Stimulated activated CD8-positive, alpha-beta memory T cell treated with anti-CD3 and anti-CD28 coated beads, Interleukin-2, amount 100 ng/mL, for 48 hours (primary cell): ENCODE results near the gene ZBTB20.

ENCODE experiments used
- DNase-seq, 2 donors: peaks; one replicate each; pipeline ENCODE4 v3.0.0-alpha.2; 2020; ENCODE audit warnings: low read depth in 2 of 2

The ZBTB20 gene

GRCh38 chr3:114446600-114446999, 700.5 kb downstream of the ZBTB20 start:
- DNase-seq: no peak

GRCh38 chr3:114445233-114445632, 701.9 kb downstream of the ZBTB20 start:
- no peak for DNase-seq

- no peak for DNase-seq
Observed at GRCh38 chr3:114444216-114444615, 702.9 kb downstream of the ZBTB20 start.

- DNase-seq: no peak
Observed at GRCh38 chr3:114442246-114442645, 704.8 kb downstream of the ZBTB20 start.

GRCh38 chr3:114441386-114441785, 705.7 kb downstream of the ZBTB20 start:
- no peak for DNase-seq

GRCh38 chr3:114440700-114441099, 706.4 kb downstream of the ZBTB20 start:
- DNase-seq: no peak

- DNase-seq: no peak
Observed at GRCh38 chr3:114439284-114439683, 707.8 kb downstream of the ZBTB20 start.

- no peak for DNase-seq
Observed at GRCh38 chr3:114437897-114438296, 709.2 kb downstream of the ZBTB20 start.

- no peak for DNase-seq
Observed at GRCh38 chr3:114436182-114436581, 710.9 kb downstream of the ZBTB20 start.

GRCh38 chr3:114435386-114436115, 711.5 kb downstream of the ZBTB20 start:
- DNase-seq: no peak

- DNase-seq: no peak
Observed at GRCh38 chr3:114432310-114432709, 714.8 kb downstream of the ZBTB20 start.

GRCh38 chr3:114428044-114428595, 719.0 kb downstream of the ZBTB20 start:
- no peak for DNase-seq

GRCh38 chr3:114427285-114428043, 719.6 kb downstream of the ZBTB20 start:
- no peak for DNase-seq

GRCh38 chr3:114424337-114424736, 722.8 kb downstream of the ZBTB20 start:
- DNase-seq: no peak

- DNase-seq: no peak
Observed at GRCh38 chr3:114421204-114421603, 725.9 kb downstream of the ZBTB20 start.

GRCh38 chr3:114420072-114420471, 727.0 kb downstream of the ZBTB20 start:
- DNase-seq: no peak

- no peak for DNase-seq
Observed at GRCh38 chr3:114418724-114419543, 728.2 kb downstream of the ZBTB20 start.

- no peak for DNase-seq
Observed at GRCh38 chr3:114418107-114418506, 729.0 kb downstream of the ZBTB20 start.

GRCh38 chr3:114417675-114418074, 729.4 kb downstream of the ZBTB20 start:
- no peak for DNase-seq

GRCh38 chr3:114417265-114417664, 729.8 kb downstream of the ZBTB20 start:
- DNase-seq: no peak

- DNase-seq: peak; percentile 7 to 12
Observed at GRCh38 chr3:114411811-114412803, 735.0 kb downstream of the ZBTB20 start.
